ENCODE measurements around the gene TMEM121B. TPM values are rescaled to one million over a fixed set of nuclear protein-coding genes. Genes with fewer than 3 reads are reported as not detected.

Gene TMEM121B
- total RNA-seq, 2 donors from 2014 or later: 7.6 to 15.5 TPM

- no peaks in the 10 kb centered on the region for H3K4me1 ChIP-seq (replicated peaks)
- no peak for DNase-seq (ENCODE audit: low spot score)
- 71% methylated on average over 4 of the region's 4 CpGs for WGBS
- no peaks in the 10 kb centered on the region for H3K9me3 ChIP-seq
- H3K27ac ChIP-seq: no peak overlapping the region
- no peaks in the 10 kb centered on the region for H3K27me3 ChIP-seq (replicated peaks; ENCODE audit: insufficient read depth)
- no peaks in the 10 kb centered on the region for H3K36me3 ChIP-seq
- no peak overlapping the region for H3K4me3 ChIP-seq
- intact Hi-C loops (cut with DNase I): no loop called here
- no peak for TF ChIP-seq POLR2AphosphoS5 (IDR thresholded peaks at IDR 0.05)
- no peak for TF ChIP-seq POLR2A (IDR thresholded peaks at IDR 0.05)
- no peak for TF ChIP-seq CTCF (IDR thresholded peaks at IDR 0.05)
Measured at GRCh38 chr22:17091851-17092250, 29.3 kb downstream of the TMEM121B start.

- intact Hi-C loops (cut with DNase I): no loop called here
- Histone ChIP-seq H3K36me3 (no peaks in the 10 kb centered on the region), H3K4me1 (replicated peaks) (peaks cover 10% of the 10 kb centered on the region), H3K4me3 (no peak overlapping the region), H3K27me3 (replicated peaks; ENCODE audit: insufficient read depth) (no peaks in the 10 kb centered on the region), H3K27ac (no peak overlapping the region), H3K9me3 (no peaks in the 10 kb centered on the region)
- no peak for DNase-seq (ENCODE audit: low spot score)
- TF ChIP-seq CTCF (IDR thresholded peaks at IDR 0.05) (no peak), POLR2AphosphoS5 (IDR thresholded peaks at IDR 0.05) (no peak), POLR2A (IDR thresholded peaks at IDR 0.05) (no peak)
Measured at GRCh38 chr22:17090550-17090949, 30.6 kb downstream of the TMEM121B start.

GRCh38 chr22:17087498-17088131, 33.5 kb downstream of the TMEM121B start:
- intact Hi-C loops (cut with DNase I): loop anchor here (10.0 kb wide), 1 partner anchor 77 kb away; no protein-coding TSS in a partner anchor
- 77% methylated on average over 12 of the region's 12 CpGs for WGBS
- no peak overlapping the region for H3K27ac ChIP-seq
- TF ChIP-seq CTCF (IDR thresholded peaks at IDR 0.05) (no peak), POLR2AphosphoS5 (IDR thresholded peaks at IDR 0.05) (no peak), POLR2A (IDR thresholded peaks at IDR 0.05) (no peak)
- no peak for DNase-seq (ENCODE audit: low spot score)
- H3K4me1 ChIP-seq (replicated peaks): peaks cover 10% of the 10 kb centered on the region
- H3K27me3 ChIP-seq (replicated peaks; ENCODE audit: insufficient read depth): no peaks in the 10 kb centered on the region
- no peak overlapping the region for H3K4me3 ChIP-seq
- H3K36me3 ChIP-seq: no peaks in the 10 kb centered on the region
- no peaks in the 10 kb centered on the region for H3K9me3 ChIP-seq

- Histone ChIP-seq H3K9me3 (no peaks in the 10 kb centered on the region), H3K4me3 (no peak overlapping the region), H3K4me1 (replicated peaks) (peaks cover 10% of the 10 kb centered on the region), H3K27ac (no peak overlapping the region), H3K36me3 (no peaks in the 10 kb centered on the region), H3K27me3 (replicated peaks; ENCODE audit: insufficient read depth) (no peaks in the 10 kb centered on the region)
- intact Hi-C loops (cut with DNase I): loop anchor here (10.0 kb wide), 1 partner anchor 78 kb away; no protein-coding TSS in a partner anchor
- TF ChIP-seq POLR2A (IDR thresholded peaks at IDR 0.05): no peak
- TF ChIP-seq CTCF (IDR thresholded peaks at IDR 0.05): no peak
- TF ChIP-seq POLR2AphosphoS5 (IDR thresholded peaks at IDR 0.05): no peak
- no peak for DNase-seq (ENCODE audit: low spot score)
- WGBS: 75% methylated on average over 10 of the region's 10 CpGs
Measured at GRCh38 chr22:17086788-17087497, 34.2 kb downstream of the TMEM121B start.

All from prostate gland (tissue), 2 donors.